Stimulated activated CD4-positive, alpha-beta T cell treated with anti-CD3 and anti-CD28 coated beads, Interleukin-12 subunit alpha, Interleukin-12 subunit beta, amount 100 ng/mL, for 48 hours (primary cell): Measurements from ENCODE around the gene TNFRSF9.
A peak's percentile ranks its signal among the peaks of the same experiment; 100 is the strongest.
"Not testable (repeated sequence)": the region's sequence is repeated elsewhere in the genome, so short reads cannot be mapped to it uniquely, and the experiment has no call there.

Experiments used
- DNase-seq, 3 donors: peaks; one replicate each; pipeline ENCODE4 v3.0.0-alpha.2; 2020; ENCODE audit warnings: low read depth in 2 of 3, low spot score in 1 of 3

TNFRSF9 gene

GRCh38 chr1:7921796-7922195 is 18.8 kb downstream of the TNFRSF9 start:
- DNase-seq, result no peak

GRCh38 chr1:7919880-7920279 is 20.8 kb downstream of the TNFRSF9 start:
- no peak for DNase-seq

- DNase-seq, result not testable (repeated sequence)
Observed at GRCh38 chr1:7917971-7918370, 22.7 kb downstream of the TNFRSF9 start.

- DNase-seq, result no peak
Observed at GRCh38 chr1:7916501-7916830, 24.2 kb downstream of the TNFRSF9 start.

- peak in 1 of 3 donors; percentile 26 for DNase-seq
Observed at GRCh38 chr1:7915826-7916500, 24.7 kb downstream of the TNFRSF9 start.

GRCh38 chr1:7912743-7913557 is 27.7 kb downstream of the TNFRSF9 start:
- no peak for DNase-seq

- DNase-seq, result no peak
Observed at GRCh38 chr1:7912145-7912544, 28.5 kb downstream of the TNFRSF9 start.

GRCh38 chr1:7905262-7905661 is 35.4 kb downstream of the TNFRSF9 start:
- DNase-seq, result no peak

- DNase-seq, result peak; percentile 31 to 79 (median 50)
Observed at GRCh38 chr1:7902478-7903085, 38.1 kb downstream of the TNFRSF9 start.

GRCh38 chr1:7899741-7900140 is 40.9 kb downstream of the TNFRSF9 start:
- DNase-seq, result no peak

GRCh38 chr1:7898962-7899361 is 41.7 kb downstream of the TNFRSF9 start:
- DNase-seq, result no peak

- no peak for DNase-seq
Observed at GRCh38 chr1:7896994-7897393, 43.6 kb downstream of the TNFRSF9 start.

GRCh38 chr1:7893529-7894180 is 47.0 kb downstream of the TNFRSF9 start:
- DNase-seq, result no peak

- DNase-seq, result no peak
Observed at GRCh38 chr1:7891804-7892203, 48.8 kb downstream of the TNFRSF9 start.

- DNase-seq, result no peak
Observed at GRCh38 chr1:7890853-7891252, 49.8 kb downstream of the TNFRSF9 start.

- DNase-seq, result no peak
Observed at GRCh38 chr1:7888248-7889081, 52.2 kb downstream of the TNFRSF9 start.

- DNase-seq, result no peak
Observed at GRCh38 chr1:7886405-7886745, 54.3 kb downstream of the TNFRSF9 start.

- DNase-seq, result peak; percentile 9 to 18 (median 14)
Observed at GRCh38 chr1:7885513-7886404, 54.9 kb downstream of the TNFRSF9 start.

- no peak for DNase-seq
Observed at GRCh38 chr1:7884757-7885156, 55.9 kb downstream of the TNFRSF9 start.

GRCh38 chr1:7879228-7879627 is 61.4 kb downstream of the TNFRSF9 start:
- DNase-seq, result no peak
